ENCODE results near the gene ANKRD12. TPM values are rescaled to one million over a fixed set of nuclear protein-coding genes. Genes with fewer than 3 reads are reported as not detected.

Gene ANKRD12
- total and polyA plus RNA-seq, 10 of the 15 experiments (the other 5 are each of a cell fraction or from before 2014, with no cell fraction given) = 5.9 to 45.7 (median 20.2) TPM

GRCh38 chr18:9174302-9174701 lies 37.7 kb downstream of the ANKRD12 start (continued):
- no peak for TF ChIP-seq MLLT1 (IDR thresholded peaks at IDR 0.05)
- no peak for TF ChIP-seq ATF3 (IDR thresholded peaks at IDR 0.05; ENCODE audit: borderline replicate concordance, extremely low read depth, low read depth, low read length)

- DNase-seq (ENCODE audit: low read depth, low spot score) (no peak), FAIRE-seq (no peak), ATAC-seq (no peak)
- Histone ChIP-seq H3K9me3 (replicated peaks; ENCODE audit: control insufficient read depth, insufficient read depth, low read length) (peaks cover 5% of the 10 kb centered on the region; the same call in 2 of the 3 replicates), H3K4me1 (ENCODE audit: control insufficient read depth, insufficient read depth, low read length) (peaks cover 10% of the 10 kb centered on the region), H3K79me2 (ENCODE audit: control insufficient read depth, insufficient read depth, low read length) (peaks cover 62% of the 10 kb centered on the region), H3K4me2 (ENCODE audit: control insufficient read depth, insufficient read depth) (no peak overlapping the region), H4K20me1 (ENCODE audit: control insufficient read depth, insufficient read depth) (no peaks in the 10 kb centered on the region), H3K27me3 (replicated peaks in 1 of 2; ENCODE audit: control insufficient read depth in 2 of 2, insufficient read depth in 2 of 2, low read length in 1 of 2) (no peaks in the 10 kb centered on the region), H2AFZ (ENCODE audit: control insufficient read depth, low read depth, low read length) (no peak overlapping the region), H3K4me3 (no peak overlapping the region), H3K36me3 (ENCODE audit: control insufficient read depth in 2 of 2, insufficient read depth in 2 of 2, low read length in 1 of 2) (peaks cover 0 to 7% of the 10 kb centered on the region in 2 experiments; a peak in 1 of 4 replicates), H3K9ac (ENCODE audit: control insufficient read depth, insufficient read depth, low read length) (no peak overlapping the region), H3K27ac (ENCODE audit: control insufficient read depth, insufficient read depth) (no peak overlapping the region)
- 100% methylated on average over 1 of the region's 1 CpG for WGBS (ENCODE audit: insufficient coverage, insufficient replicate concordance, low lambda C conversion rate, missing lambda C conversion rate)
- ChIA-PET SMC1A (ENCODE audit: uncharacterized antibody, unreplicated experiment) (interaction anchor here (2.7 kb wide), 1 partner anchor 11 kb away, joined by 6 read pairs; no protein-coding TSS in a partner anchor), RAD21 (ENCODE audit: unreplicated experiment) (no interaction called here), POLR2A (no interaction called here), CTCF (no interaction called here)
- intact Hi-C loops (cut with micrococcal nuclease; ENCODE audit: unreplicated experiment) (no loop called here), in situ Hi-C loops (cut with MboI) (no loop called here)
- no peak for TF ChIP-seq EGR1 (IDR thresholded peaks at IDR 0.05; ENCODE audit: borderline replicate concordance in 1 of 2, low read depth in 2 of 2, low read length in 2 of 2)
- TF ChIP-seq STAT3 (IDR thresholded peaks at IDR 0.05; ENCODE audit: low read depth, low read length) = no peak
- no peak for TF ChIP-seq NR2C1 (IDR thresholded peaks at IDR 0.05)
- TF ChIP-seq ATF3 (IDR thresholded peaks at IDR 0.05; ENCODE audit: borderline replicate concordance, extremely low read depth, low read depth, low read length) = no peak
- TF ChIP-seq ZBED1 (IDR thresholded peaks at IDR 0.05; ENCODE audit: borderline replicate concordance) = no peak
- TF ChIP-seq STAT1 (conservative IDR thresholded peaks at IDR 0.05) = no peak
- no TSS peak for BruUV-seq (replicated peaks)
Observed at GRCh38 chr18:9175115-9175514, 38.5 kb downstream of the ANKRD12 start.

Measured in GM12878 (cell line).